Calu3 (cell line): ENCODE data around the gene APOL1. TPM values are rescaled to one million over a fixed set of nuclear protein-coding genes. Genes with fewer than 3 reads are reported as not detected.

Source experiments
- BruUV-seq: library from RNA; stranded (reverse); fragments of 400-500 nt; replicated peaks from 2 replicates; lab custom pipeline; 2021; lab: Mats Ljungman, UMichigan
- CTCF ChIA-PET: fragments of 300-600 bp; sonication (Branson Sonifier 250); formaldehyde crosslinking; loops from one replicate; lab custom pipeline; 2022; ENCODE audit warnings: antibody characterized with exemption; lab: Charles Lee
- DNase-seq: peaks from one replicate; pipeline ENCODE4 v3.0.0; 2022
- H3K27ac Mint-ChIP-seq: one replicate; pipeline ENCODE4 v1.8.0; 2022; ENCODE audit warnings: mixed read lengths; ENCODE audit not compliant: unreplicated experiment
- H3K27me3 Mint-ChIP-seq: one replicate; pipeline ENCODE4 v1.8.0; 2022; ENCODE audit warnings: mixed read lengths; ENCODE audit not compliant: unreplicated experiment
- H3K36me3 Mint-ChIP-seq: one replicate; pipeline ENCODE4 v1.8.0; 2022; ENCODE audit warnings: mild to moderate bottlenecking, moderate library complexity, mixed read lengths; ENCODE audit not compliant: insufficient read depth, unreplicated experiment
- H3K4me1 Mint-ChIP-seq: one replicate; pipeline ENCODE4 v1.8.0; 2022; ENCODE audit warnings: mild to moderate bottlenecking, low read depth, mixed read lengths; ENCODE audit not compliant: unreplicated experiment
- H3K4me3 Mint-ChIP-seq: one replicate; pipeline ENCODE4 v1.8.0; 2022; ENCODE audit warnings: mild to moderate bottlenecking, low read depth, moderate library complexity, mixed read lengths; ENCODE audit not compliant: unreplicated experiment
- H3K9me3 Mint-ChIP-seq: one replicate; pipeline ENCODE4 v1.8.0; 2022; ENCODE audit warnings: low read depth, mixed read lengths; ENCODE audit not compliant: unreplicated experiment
- CTCF ChIP-seq: fragments of 200-600 bp; IDR thresholded peaks from one replicate; pipeline ENCODE4 v1.8.0; 2022; ENCODE audit warnings: antibody characterized with exemption; ENCODE audit not compliant: unreplicated experiment
- intact Hi-C: fragments of 100-400 bp; cut with micrococcal nuclease; formaldehyde crosslinking; loops from one replicate; pipeline ENCODE4 v1.10.0; 2022; ENCODE audit not compliant: unreplicated experiment
- total RNA-seq: library from RNA; stranded (reverse); gene quantifications from 2 replicates; pipeline ENCODE4 v1.2.3, GENCODE V29; 2022

Gene APOL1
- total RNA-seq, 1 experiment from 2014 or later, result 313 TPM

DNA sequence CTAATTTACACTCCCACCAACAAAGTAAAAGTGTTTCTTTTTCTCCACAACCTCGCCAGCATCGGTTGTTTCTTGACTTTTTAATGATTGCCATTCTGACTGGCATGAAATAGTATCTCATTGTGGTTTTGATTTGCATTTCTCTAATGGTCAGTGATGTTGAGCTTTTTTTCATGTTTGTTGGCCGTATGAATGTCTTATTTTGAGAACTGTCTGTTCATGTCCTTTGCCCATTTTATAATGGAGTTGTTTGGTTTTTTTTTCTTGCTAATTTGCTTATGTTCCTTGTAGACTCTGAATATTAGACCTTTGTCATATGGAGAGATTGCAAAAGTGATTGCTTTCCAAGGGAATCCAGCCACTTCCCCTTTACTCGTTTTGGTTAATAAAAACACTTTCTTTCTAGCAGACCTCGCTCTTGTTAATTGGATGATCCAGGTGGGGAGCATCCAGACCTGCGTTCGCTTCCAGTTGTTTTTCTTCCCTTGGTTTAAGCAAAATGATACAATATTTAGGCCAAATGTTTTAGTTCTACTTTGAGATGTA is 34.2 kb upstream of the APOL1 start:
- TF ChIP-seq CTCF, result no peak
- Mint-ChIP-seq H3K4me1 (peaks cover 34% of the 10 kb centered on the region), H3K27me3 (peaks cover 46% of the 10 kb centered on the region), H3K36me3 (peaks cover 4% of the 10 kb centered on the region), H3K9me3 (no peaks in the 10 kb centered on the region), H3K4me3 (no peak overlapping the region), H3K27ac (no peak overlapping the region)
- no TSS peak for BruUV-seq
- intact Hi-C loops, result no loop called here
- CTCF ChIA-PET, result no interaction called here
- DNase-seq, result no peak

GRCh38 chr22:36220451-36220921 is 32.4 kb upstream of the APOL1 start:
- H3K27ac Mint-ChIP-seq, result no peak overlapping the region
- H3K36me3 Mint-ChIP-seq, result peaks cover 10% of the 10 kb centered on the region
- no TSS peak for BruUV-seq
- no peak for DNase-seq
- no peak for TF ChIP-seq CTCF
- no peaks in the 10 kb centered on the region for H3K9me3 Mint-ChIP-seq
- peaks cover 37% of the 10 kb centered on the region for H3K27me3 Mint-ChIP-seq
- CTCF ChIA-PET, result interaction anchor here (1.1 kb wide), 1 partner anchor 16 kb away, joined by 3 read pairs; no protein-coding TSS in a partner anchor
- intact Hi-C loops, result loop anchor here (2.0 kb wide), 2 partner anchors 18 to 26 kb away; no protein-coding TSS in a partner anchor
- H3K4me3 Mint-ChIP-seq, result no peak overlapping the region
- H3K4me1 Mint-ChIP-seq, result peaks cover 34% of the 10 kb centered on the region

- Mint-ChIP-seq H3K27ac (no peak overlapping the region), H3K36me3 (peaks cover 25% of the 10 kb centered on the region), H3K9me3 (no peaks in the 10 kb centered on the region), H3K4me1 (peaks cover 34% of the 10 kb centered on the region), H3K27me3 (peaks cover 24% of the 10 kb centered on the region), H3K4me3 (no peak overlapping the region)
- CTCF ChIA-PET, result interaction anchor here (1.0 to 1.3 kb wide), 2 partner anchors 20 to 77 kb away, joined by 3 read pairs; no protein-coding TSS in a partner anchor
- peak; percentile 70 for DNase-seq
- BruUV-seq, result no TSS peak
- TF ChIP-seq CTCF, result peak; percentile 71
- intact Hi-C loops, result loop anchor here (2.0 kb wide), 2 partner anchors 19 to 27 kb away; no protein-coding TSS in a partner anchor
Measured at GRCh38 chr22:36221799-36222751, 30.9 kb upstream of the APOL1 start.

DNA sequence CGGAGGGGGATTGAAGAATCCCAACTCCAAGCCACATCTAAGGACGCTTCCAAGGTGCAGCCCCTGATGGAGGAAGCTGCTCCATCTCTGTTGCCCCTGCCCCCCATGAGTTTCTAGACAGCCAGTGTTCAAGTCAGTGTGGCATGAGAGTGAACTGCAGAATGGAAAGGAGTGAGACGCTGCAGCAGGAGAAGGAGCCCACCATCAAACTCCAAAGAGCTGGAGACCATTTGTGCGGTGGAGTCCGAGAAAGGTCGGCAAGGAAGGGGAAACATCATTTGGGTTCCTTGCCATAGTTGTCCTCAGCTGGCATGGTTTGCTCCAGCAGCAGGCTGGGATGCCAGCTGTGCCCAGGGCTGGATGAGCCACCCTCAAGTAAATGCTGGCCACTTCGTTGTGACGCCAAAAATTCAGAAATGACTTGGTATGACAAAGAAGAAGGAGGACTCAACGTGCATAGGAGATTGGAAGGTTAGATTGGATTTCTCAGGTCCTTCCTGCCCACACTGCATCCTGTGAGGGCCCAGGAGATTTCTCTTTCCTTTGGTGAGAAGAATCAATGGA is 30.0 kb upstream of the APOL1 start:
- DNase-seq, result no peak
- CTCF ChIA-PET, result interaction anchor here (1.3 kb wide), 1 partner anchor 20 kb away, joined by 3 read pairs; no protein-coding TSS in a partner anchor
- Mint-ChIP-seq H3K36me3 (peaks cover 34% of the 10 kb centered on the region), H3K9me3 (no peaks in the 10 kb centered on the region), H3K4me1 (peaks cover 34% of the 10 kb centered on the region), H3K27me3 (peaks cover 15% of the 10 kb centered on the region), H3K27ac (no peak overlapping the region), H3K4me3 (no peak overlapping the region)
- TF ChIP-seq CTCF, result no peak
- intact Hi-C loops, result no loop called here
- no TSS peak for BruUV-seq
